G401.6 (cell line): Measurements from ENCODE around the gene C9orf57.
"Not testable (repeated sequence)": the region's sequence is repeated elsewhere in the genome, so short reads cannot be mapped to it uniquely, and the experiment has no call there.

Experiments used
- FAIRE-seq: peaks from 2 replicates; lab custom pipeline; 2012; peaks lifted over from hg19 to GRCh38; lab: Jason Lieb, UNC

The C9orf57 gene

GRCh38 chr9:72060513-72060912 is at the start of gene C9orf57:
TSS of gene C9orf57 (minus strand) at chr9:72060613. CDS start at chr9:72059331, 1,282 bp downstream.
- no peak for FAIRE-seq

GRCh38 chr9:72102520-72102919 is 42.1 kb upstream of the C9orf57 start:
- FAIRE-seq = no peak

- FAIRE-seq = not testable (repeated sequence)
Observed at GRCh38 chr9:72095520-72095919, 35.1 kb upstream of the C9orf57 start.

DNA sequence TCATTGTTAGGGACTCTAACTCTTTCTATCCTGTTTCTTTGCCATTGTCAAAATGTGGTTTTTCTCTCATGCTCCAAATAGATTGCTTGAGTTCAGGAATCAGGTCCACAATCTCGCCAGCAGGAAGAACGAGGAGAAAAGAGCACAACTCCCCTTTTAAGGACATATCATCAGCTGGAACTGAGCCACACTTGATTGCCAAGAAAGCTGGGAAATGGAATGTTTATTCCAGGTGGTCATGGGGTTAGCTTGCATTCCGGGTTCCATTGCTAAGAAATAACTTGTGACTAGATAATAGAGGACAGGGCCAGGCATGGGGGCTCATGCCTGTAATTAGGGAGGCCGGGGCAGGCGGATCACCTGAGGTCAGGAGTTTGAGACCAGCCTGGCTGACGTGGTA is 32.4 kb upstream of the C9orf57 start:
- FAIRE-seq = no peak

DNA sequence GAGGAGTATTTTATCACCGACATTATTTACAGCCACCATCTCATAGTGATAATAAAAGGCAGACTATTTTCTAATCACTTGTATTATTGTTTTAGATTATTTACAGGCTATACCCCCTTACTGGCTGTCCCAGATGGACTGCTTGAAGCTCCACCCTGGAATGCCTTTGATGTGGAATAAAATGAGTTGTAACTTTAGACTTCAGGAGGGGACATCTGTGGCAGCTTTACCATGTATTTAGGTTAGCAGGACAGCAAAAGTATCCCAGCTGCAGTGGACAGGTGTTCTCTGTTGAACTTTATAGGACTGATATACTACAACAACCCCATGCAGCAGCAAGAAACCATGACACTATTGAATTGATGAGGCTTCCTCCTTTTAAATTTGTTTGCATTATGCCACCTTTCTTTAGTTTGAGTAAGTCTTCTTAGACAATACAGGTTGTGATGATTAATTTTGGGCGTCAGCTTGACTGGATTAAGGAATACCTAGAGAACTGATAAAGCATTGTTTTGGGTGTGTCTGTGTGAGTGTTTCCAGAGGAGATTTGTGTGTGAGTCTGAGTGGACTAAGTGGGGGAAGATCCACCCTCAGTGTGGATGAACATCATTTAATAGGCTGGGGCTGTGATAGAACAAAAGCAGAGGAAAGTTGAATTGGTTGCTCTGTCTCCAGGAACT is 29.2 kb upstream of the C9orf57 start:
- no peak for FAIRE-seq

- FAIRE-seq = no peak
Observed at GRCh38 chr9:72082536-72082935, 22.1 kb upstream of the C9orf57 start.

- not testable (repeated sequence) for FAIRE-seq
Observed at GRCh38 chr9:72074666-72075065, 14.3 kb upstream of the C9orf57 start.

GRCh38 chr9:72065076-72065475 is 4.7 kb upstream of the C9orf57 start:
- no peak for FAIRE-seq

DNA sequence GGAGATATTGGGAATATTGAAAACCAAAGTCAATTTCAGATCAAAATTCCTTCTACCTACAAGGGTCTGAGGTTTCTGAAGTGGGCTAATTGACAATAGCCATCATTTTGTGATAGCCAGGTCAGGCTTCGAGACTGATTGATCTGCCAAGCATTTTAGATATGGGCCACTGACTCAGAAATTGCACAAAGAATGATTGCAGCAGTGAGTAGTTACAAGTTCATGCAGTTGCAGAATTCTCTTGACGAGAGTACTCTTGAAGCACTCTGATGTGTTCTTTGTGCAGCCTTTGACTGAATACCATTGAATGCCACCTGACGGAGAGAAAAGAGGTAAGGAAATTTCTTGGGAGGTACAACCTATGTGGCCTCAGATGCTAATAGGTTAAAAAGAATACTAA is 8.3 kb downstream of the C9orf57 start:
- no peak for FAIRE-seq

DNA sequence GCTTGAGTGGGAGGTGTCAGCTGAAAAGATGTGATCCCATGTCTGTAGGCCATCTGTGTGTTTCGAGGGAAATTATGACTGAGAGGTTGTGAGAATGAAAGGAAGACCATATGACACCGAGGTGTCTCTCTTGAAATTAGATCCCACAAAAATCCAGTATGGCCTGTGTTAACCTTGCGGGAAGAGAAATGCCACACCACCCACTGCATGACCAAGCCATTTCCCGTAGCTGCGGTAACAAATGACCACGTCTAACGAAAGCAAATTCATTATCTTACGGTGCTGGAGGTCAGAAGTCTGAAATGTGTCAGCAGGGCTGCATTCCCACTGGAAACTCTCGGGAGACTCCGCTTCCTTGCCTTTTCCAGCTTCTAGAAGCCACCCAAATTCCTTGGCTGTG is 11.6 kb downstream of the C9orf57 start:
- FAIRE-seq = no peak

GRCh38 chr9:72046630-72047456 is 13.6 kb downstream of the C9orf57 start:
- FAIRE-seq = no peak

- FAIRE-seq = no peak
Observed at GRCh38 chr9:72044095-72044494, 16.3 kb downstream of the C9orf57 start.

DNA sequence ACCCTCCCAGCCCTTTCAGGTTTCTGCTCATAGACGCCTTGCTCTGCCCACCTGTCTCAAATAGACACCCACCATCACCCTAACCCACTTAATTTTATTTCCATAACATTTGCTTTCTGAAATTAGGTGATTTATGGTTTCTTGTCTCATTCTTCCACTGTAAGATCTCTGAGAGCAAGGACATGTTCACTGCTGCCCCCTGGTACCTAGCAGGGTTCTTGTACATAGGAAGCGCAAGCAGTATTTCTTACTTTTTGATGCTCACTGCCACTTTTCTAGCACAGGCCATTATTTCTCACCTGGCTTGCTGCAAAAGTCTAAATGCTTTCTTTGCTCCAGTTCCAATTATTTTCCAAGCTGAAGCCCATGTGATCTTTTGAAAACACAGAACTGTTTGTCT is 16.8 kb downstream of the C9orf57 start:
- FAIRE-seq = no peak

- FAIRE-seq = no peak
Observed at GRCh38 chr9:72042928-72043327, 17.5 kb downstream of the C9orf57 start.

- no peak for FAIRE-seq
Observed at GRCh38 chr9:72041775-72042194, 18.6 kb downstream of the C9orf57 start.

DNA sequence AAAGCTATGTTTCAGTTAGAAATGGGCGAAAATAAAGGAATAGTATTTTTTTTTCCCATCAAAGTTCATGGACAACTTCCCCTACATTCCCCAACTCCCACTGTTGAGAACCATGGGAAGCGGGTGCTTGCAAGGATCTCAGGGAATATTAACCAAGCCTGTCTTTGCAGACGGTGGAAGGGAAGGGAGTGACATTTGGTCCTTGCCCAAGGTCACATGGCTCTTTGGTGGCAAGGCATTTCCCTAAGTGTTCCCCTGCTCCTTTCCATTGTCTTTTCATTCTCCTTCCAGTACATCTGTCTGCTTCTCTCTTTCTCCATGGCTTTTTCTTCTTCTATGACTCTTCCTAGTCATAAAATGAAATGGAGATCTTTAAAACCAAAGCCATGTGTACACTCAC is 19.0 kb downstream of the C9orf57 start:
- FAIRE-seq = no peak

GRCh38 chr9:72039532-72039931 is 20.9 kb downstream of the C9orf57 start:
- FAIRE-seq = no peak

DNA sequence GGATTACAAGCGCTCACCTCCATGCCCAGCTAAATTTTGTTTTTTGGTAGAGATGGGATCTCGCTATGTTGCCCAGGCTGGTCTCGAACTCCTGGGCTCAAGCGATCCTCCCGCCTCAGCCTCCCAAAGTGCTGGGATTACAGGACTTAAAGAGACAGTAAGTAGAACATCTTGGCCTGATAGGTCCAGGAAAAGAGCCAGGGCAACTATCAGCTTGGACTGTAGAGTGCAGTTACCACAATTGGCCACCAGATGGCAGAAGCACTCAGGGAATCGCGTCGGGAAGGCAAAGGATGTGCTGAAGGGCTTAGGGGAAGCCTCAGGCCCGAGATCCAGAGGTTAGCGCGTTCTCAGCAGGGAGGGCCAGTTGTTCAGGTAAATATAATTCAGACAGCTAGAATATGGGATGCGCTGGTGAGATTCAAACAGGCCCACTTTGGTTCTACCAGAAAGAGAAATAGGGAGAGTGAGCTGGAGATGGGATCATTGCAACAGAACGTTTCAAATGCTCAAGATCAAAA is 21.5 kb downstream of the C9orf57 start:
- no peak for FAIRE-seq

- FAIRE-seq = no peak
Observed at GRCh38 chr9:72038408-72038807, 22.0 kb downstream of the C9orf57 start.

DNA sequence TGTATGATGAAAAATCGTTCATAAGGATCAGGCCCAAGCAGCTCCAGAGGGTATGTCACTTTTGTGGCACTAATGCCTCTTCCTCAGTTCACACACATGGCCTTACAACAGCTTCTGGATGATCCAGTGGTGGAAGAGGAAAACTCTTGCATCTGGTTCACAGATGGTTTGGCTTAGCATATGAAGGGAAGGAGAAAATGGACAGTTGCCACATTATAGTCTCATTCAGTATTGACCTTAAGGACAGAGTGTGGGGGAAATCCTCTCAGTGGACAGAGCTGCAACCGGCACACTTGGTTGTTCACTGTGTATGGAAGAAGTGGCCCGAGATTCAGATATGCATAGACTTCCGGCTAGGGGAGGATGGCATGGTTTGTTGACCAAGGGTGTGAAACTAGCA is 22.8 kb downstream of the C9orf57 start:
- no peak for FAIRE-seq

DNA sequence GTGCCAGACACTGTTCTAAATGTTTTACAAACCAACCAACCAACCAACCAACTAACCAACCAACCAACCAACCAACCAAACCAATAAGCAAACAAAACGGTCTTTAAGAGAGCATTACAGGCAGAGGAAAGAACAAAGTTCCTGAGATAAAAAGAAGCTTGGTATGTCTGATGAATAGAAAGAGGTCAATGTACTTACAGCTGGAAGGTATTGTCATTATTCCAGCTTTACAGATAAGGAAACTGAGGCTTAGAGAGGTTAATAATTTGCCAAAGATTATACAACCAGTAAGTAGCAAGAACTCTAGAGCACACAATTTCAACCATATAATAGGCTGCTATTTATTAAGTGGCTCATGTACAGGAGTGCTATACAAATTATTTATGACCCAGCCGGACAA is 29.6 kb downstream of the C9orf57 start:
- no peak for FAIRE-seq

GRCh38 chr9:72029986-72030385 is 30.4 kb downstream of the C9orf57 start:
- no peak for FAIRE-seq

- no peak for FAIRE-seq
Observed at GRCh38 chr9:72025906-72026305, 34.5 kb downstream of the C9orf57 start.

GRCh38 chr9:72023596-72023995 is 36.8 kb downstream of the C9orf57 start:
- FAIRE-seq = no peak
